Measurements from ENCODE around the gene PADI3. TPM values are rescaled to one million over a fixed set of nuclear protein-coding genes. Genes with fewer than 3 reads are reported as not detected.

PADI3 gene
- total and polyA plus RNA-seq, 7 donors: 0.01 to 0.09 (median 0.04) TPM; not detected in 4

DNA sequence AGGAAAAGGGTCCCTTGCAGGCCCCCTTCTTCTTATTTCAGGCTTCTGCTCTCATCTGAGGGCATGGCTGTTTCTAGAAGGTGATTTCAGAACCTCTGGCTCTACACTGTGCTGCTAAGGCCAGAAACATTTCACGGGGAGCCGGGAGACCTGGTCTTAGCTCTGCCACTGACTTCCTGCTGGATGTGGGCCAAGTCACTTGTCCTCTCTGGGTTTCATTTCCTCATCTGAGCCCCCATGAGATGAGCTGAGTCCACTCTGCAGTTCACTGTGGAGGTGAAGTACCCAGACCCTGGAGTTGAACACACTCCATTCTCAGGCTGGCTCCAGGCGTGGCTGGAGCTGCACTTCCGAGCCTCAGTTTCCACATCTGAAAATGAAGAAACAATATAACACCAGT is 41.9 kb upstream of the PADI3 start:
- peaks cover 0 to 4% (median 0%) of the 10 kb centered on the region in 3 donors for H3K27me3 ChIP-seq (ENCODE audit: insufficient read depth in 3 of 3, low read length in 2 of 3)
- TF ChIP-seq CTCF (IDR thresholded peaks at IDR 0.05): no peak

GRCh38 chr1:17207540-17207939 is 41.4 kb upstream of the PADI3 start:
- Histone ChIP-seq H3K4me3 (no peak overlapping the region), H3K27me3 (ENCODE audit: insufficient read depth in 3 of 3, low read length in 2 of 3) (peaks cover 0 to 4% (median 3%) of the 10 kb centered on the region in 3 donors), H3K4me1 (no peaks in the 10 kb centered on the region), H3K36me3 (ENCODE audit: insufficient read depth in 1 of 2, low read depth in 1 of 2) (no peaks in the 10 kb centered on the region), H3K27ac (no peak overlapping the region), H3K9me3 (no peaks in the 10 kb centered on the region)
- TF ChIP-seq CTCF (IDR thresholded peaks at IDR 0.05): no peak
- DNase-seq (peak in 1 of 2 donors; percentile 45), ATAC-seq (no peak)
- WGBS, 3 donors: 64 to 67% (median 64%) methylated on average over 5 of the region's 5 CpGs
- intact Hi-C loops (cut with DNase I): no loop called here

More for the DNA sequence above, 41.9 kb upstream of the PADI3 start:
- ATAC-seq (no peak), DNase-seq (peak in 1 of 2 donors; percentile 48)
- H3K4me1 ChIP-seq: no peaks in the 10 kb centered on the region
- no peak overlapping the region for H3K27ac ChIP-seq
- intact Hi-C loops (cut with DNase I): no loop called here
- no peaks in the 10 kb centered on the region for H3K9me3 ChIP-seq
- H3K4me3 ChIP-seq: no peak overlapping the region
- 41 to 52% (median 43%) methylated on average over 4 of the region's 4 CpGs for WGBS, 3 donors
- H3K36me3 ChIP-seq (ENCODE audit: insufficient read depth in 1 of 2, low read depth in 1 of 2): no peaks in the 10 kb centered on the region

- DNase-seq (peak in 1 of 2 donors; percentile 23), ATAC-seq (peak in 1 of 4 donors; percentile 36)
- H3K36me3 ChIP-seq (ENCODE audit: insufficient read depth in 1 of 2, low read depth in 1 of 2): no peaks in the 10 kb centered on the region
- H3K9me3 ChIP-seq: no peaks in the 10 kb centered on the region
- 53 to 56% (median 53%) methylated on average over 2 of the region's 2 CpGs for WGBS, 3 donors
- intact Hi-C loops (cut with DNase I): no loop called here
- H3K27ac ChIP-seq: no peak overlapping the region
- H3K27me3 ChIP-seq (ENCODE audit: insufficient read depth in 3 of 3, low read length in 2 of 3): peaks cover 0 to 6% (median 4%) of the 10 kb centered on the region in 3 donors
- no peak for TF ChIP-seq CTCF (IDR thresholded peaks at IDR 0.05)
- no peak overlapping the region for H3K4me3 ChIP-seq
- no peaks in the 10 kb centered on the region for H3K4me1 ChIP-seq
These were observed 40.9 kb upstream of the PADI3 start for GRCh38 chr1:17207966-17208418.

- H3K27me3 ChIP-seq (ENCODE audit: insufficient read depth in 3 of 3, low read length in 2 of 3): peaks cover 0 to 6% (median 6%) of the 10 kb centered on the region in 3 donors
- 76 to 92% (median 87%) methylated on average over 3 of the region's 3 CpGs for WGBS, 3 donors
These were observed 40.4 kb upstream of the PADI3 start for GRCh38 chr1:17208546-17208945.

More at GRCh38 chr1:17208546-17208945, 40.4 kb upstream of the PADI3 start:
- no peaks in the 10 kb centered on the region for H3K36me3 ChIP-seq (ENCODE audit: insufficient read depth in 1 of 2, low read depth in 1 of 2)
- ATAC-seq (no peak), DNase-seq (no peak)
- intact Hi-C loops (cut with DNase I): no loop called here
- no peak overlapping the region for H3K27ac ChIP-seq
- no peaks in the 10 kb centered on the region for H3K9me3 ChIP-seq
- H3K4me1 ChIP-seq: no peaks in the 10 kb centered on the region
- TF ChIP-seq CTCF (IDR thresholded peaks at IDR 0.05): no peak
- no peak overlapping the region for H3K4me3 ChIP-seq

Data from psoas muscle (tissue), 8 donors.